Psoas muscle (tissue), 8 donors: Measurements from ENCODE around the gene BRMS1L. TPM values are rescaled to one million over a fixed set of nuclear protein-coding genes. Genes with fewer than 3 reads are reported as not detected.

Experiments
- ATAC-seq, 4 donors: fragments of 200-7000 bp; cut with Tn5 transposase; one replicate each; pipeline ENCODE4 v1.9.1; 2020; ENCODE audit warnings: moderate library complexity in 3 of 4, mild to moderate bottlenecking in 2 of 4
- DNase-seq, 2 donors: peaks; one replicate each; pipeline ENCODE4 v3.0.0-alpha.2; 2020
- H3K27ac ChIP-seq: fragments of 200-600 bp; one replicate; pipeline ENCODE4 v1.8.0; 2022
- H3K27me3 ChIP-seq, 3 donors: fragments of 200-600 bp in 1 of 3; one replicate each; pipeline versions ENCODE4 v1.6.1 to v1.8.0; 2013 to 2022; ENCODE audit warnings: low read length in 2 of 3, mild to moderate bottlenecking in 2 of 3, moderate library complexity in 1 of 3; ENCODE audit not compliant: insufficient read depth in 3 of 3
- H3K36me3 ChIP-seq, 2 donors: fragments of 200-600 bp in 1 of 2; one replicate each; pipeline versions ENCODE4 v1.6.1 to v1.8.0; 2013 to 2022; ENCODE audit warnings: low read depth in 1 of 2, mild to moderate bottlenecking in 1 of 2, moderate library complexity in 1 of 2; ENCODE audit not compliant: insufficient read depth in 1 of 2
- H3K4me1 ChIP-seq: fragments of 200-600 bp; one replicate; pipeline ENCODE4 v1.8.0; 2022
- H3K4me3 ChIP-seq: fragments of 200-600 bp; one replicate; pipeline ENCODE4 v1.8.0; 2022; ENCODE audit warnings: mild to moderate bottlenecking
- H3K9me3 ChIP-seq: fragments of 200-600 bp; one replicate; pipeline ENCODE4 v1.8.0; 2022
- WGBS, 3 donors: extraction: QIAGEN DNeasy Blood & Tissue Kit; methylation state at CpG; one replicate each; pipeline versions ENCODE4 v1.1.6 to v1.1.7; 2013; 5-methylcytosine and 5-hydroxymethylcytosine counted together
- intact Hi-C, 2 donors: fragments of 100-400 bp; cut with DNase I; formaldehyde crosslinking; loops; one replicate each; pipeline versions ENCODE4 v1.11.0 to v1.14.2; 2022
- polyA plus RNA-seq, 3 donors: library from polyadenylated mRNA; stranded (reverse); fragments of 200-250 nt; gene quantifications; one replicate each; pipeline ENCODE4 v1.2.3, GENCODE V29; 2013
- total RNA-seq, 4 donors: library from RNA; stranded (reverse); fragmentation: NEBNext Ultra II Directional in 2 of 4; extraction: Animal tissue kit (Norgen Biotek cat#: 25700) in 2 of 4; gene quantifications; one replicate each; pipeline versions ENCODE4 v1.2.1 to v1.2.4, GENCODE V29; 2021 to 2023
- TF ChIP-seq, protein P1 (sequence below): fragments of 200-600 bp; IDR thresholded peaks from one replicate; pipeline ENCODE4 v1.8.0; 2022; ENCODE audit warnings: antibody characterized with exemption
- donor health status: healthy with polysubstance abuse.
- donor health status: DM: no; HTN: no; CAD: no; lungs with moderate emphysema.
- donor health status: Bipolar disorder and iron deficiency.
- donor health status: healthy.
- donor health status: DM: yes; HTN: yes; CAD: no.
- donor health status: DM: no; HTN: no; CAD: no.
- donor health status: DM: no; HTN: no; CAD: no.
- donor health status: DM: yes; HTN: yes; CAD: no.

Gene BRMS1L
- total and polyA plus RNA-seq, 7 donors: 5.3 to 15.9 (median 9.5) TPM

DNA sequence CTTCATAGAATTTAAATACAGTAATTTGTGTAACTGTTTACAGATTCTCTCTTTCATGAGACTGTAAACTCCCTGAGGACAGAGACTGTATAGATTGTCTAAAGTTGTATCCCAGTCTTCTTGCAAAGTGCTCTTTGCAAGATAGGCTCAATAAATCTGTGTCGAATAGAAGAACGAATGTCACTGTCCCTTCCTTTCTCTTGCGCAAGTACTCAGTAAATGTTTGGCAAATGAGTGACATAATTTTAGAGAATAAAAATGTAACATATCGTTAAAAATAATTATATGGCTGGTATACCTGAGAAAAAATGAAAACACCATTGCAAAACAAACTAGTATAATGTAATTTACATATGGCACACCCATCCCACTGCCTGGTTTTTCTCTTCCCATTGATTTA, 15.2 kb upstream of the BRMS1L start:
- Histone ChIP-seq H3K27me3 (no peaks in the 10 kb centered on the region), H3K4me3 (no peak overlapping the region), H3K27ac (no peak overlapping the region), H3K36me3 (no peaks in the 10 kb centered on the region), H3K4me1 (peaks cover 17% of the 10 kb centered on the region), H3K9me3 (no peaks in the 10 kb centered on the region)
- WGBS, 3 donors: 91 to 95% (median 93%) methylated on average over 4 of the region's 4 CpGs
- TF ChIP-seq, protein P1, sequence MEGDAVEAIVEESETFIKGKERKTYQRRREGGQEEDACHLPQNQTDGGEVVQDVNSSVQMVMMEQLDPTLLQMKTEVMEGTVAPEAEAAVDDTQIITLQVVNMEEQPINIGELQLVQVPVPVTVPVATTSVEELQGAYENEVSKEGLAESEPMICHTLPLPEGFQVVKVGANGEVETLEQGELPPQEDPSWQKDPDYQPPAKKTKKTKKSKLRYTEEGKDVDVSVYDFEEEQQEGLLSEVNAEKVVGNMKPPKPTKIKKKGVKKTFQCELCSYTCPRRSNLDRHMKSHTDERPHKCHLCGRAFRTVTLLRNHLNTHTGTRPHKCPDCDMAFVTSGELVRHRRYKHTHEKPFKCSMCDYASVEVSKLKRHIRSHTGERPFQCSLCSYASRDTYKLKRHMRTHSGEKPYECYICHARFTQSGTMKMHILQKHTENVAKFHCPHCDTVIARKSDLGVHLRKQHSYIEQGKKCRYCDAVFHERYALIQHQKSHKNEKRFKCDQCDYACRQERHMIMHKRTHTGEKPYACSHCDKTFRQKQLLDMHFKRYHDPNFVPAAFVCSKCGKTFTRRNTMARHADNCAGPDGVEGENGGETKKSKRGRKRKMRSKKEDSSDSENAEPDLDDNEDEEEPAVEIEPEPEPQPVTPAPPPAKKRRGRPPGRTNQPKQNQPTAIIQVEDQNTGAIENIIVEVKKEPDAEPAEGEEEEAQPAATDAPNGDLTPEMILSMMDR: no peak
- DNase-seq (no peak), ATAC-seq (no peak)
- intact Hi-C loops: loop anchor here in 1 of 2 donors (10.0 kb wide), 1 partner anchor 46 kb away; no protein-coding TSS in a partner anchor

- TF ChIP-seq, protein P1: peak; percentile 62
- no peak overlapping the region for H3K4me3 ChIP-seq
- no peaks in the 10 kb centered on the region for H3K4me1 ChIP-seq
- no peak overlapping the region for H3K27ac ChIP-seq
- H3K9me3 ChIP-seq: no peaks in the 10 kb centered on the region
- H3K36me3 ChIP-seq: no peaks in the 10 kb centered on the region
- DNase-seq: peak in 1 of 2 donors; percentile 32
- intact Hi-C loops: loop anchor here (5.0 to 10.0 kb wide), 2 partner anchors 50 to 127 kb away; no protein-coding TSS in a partner anchor
- H3K27me3 ChIP-seq: no peaks in the 10 kb centered on the region
- peak; percentile 53 to 80 (median 71) for ATAC-seq
- 34 to 45% (median 43%) methylated on average over 3 of the region's 3 CpGs for WGBS, 3 donors
These were observed 11.7 kb upstream of the BRMS1L start for GRCh38 chr14:35814371-35815005.

DNA sequence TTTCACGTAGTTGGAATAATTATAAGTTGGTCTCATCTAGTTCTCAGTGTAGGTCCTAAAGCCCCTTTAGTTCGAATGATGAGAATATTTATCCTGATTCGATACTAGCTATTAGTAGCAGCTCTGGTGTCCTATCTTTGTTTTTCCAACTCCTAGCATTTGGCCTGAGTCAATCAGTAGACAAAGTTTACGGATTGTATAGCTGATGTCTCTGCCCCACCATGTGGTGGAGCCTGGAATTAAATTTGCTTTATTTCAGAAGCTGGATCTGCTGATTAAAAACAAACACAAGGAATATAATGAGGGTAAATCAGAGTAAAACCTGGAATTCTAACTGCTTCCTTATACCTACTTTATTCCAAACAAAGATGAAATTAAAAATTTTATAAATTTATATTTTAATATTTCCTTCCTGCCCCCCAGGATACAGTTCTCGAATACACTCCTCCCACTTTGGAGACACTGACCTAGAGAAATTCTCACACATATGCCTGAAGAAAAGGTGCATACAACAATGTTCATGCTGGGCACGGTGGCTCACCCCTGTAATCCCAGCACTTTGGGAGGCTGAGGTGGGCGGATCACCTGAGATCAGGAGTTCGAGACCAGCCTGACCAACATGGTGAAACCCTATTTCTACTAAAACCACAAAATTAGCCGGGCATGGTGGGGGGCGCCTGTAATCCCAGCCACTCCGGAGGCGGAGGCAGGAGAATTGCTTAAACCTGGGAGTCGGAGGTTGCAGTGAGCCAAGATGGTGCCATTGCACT, 7.6 kb upstream of the BRMS1L start:
- ATAC-seq (peak; percentile 61 to 86 (median 71)), DNase-seq (no peak)
- H3K4me1 ChIP-seq: no peaks in the 10 kb centered on the region
- no peak overlapping the region for H3K4me3 ChIP-seq
- intact Hi-C loops: loop anchor here (5.0 to 10.0 kb wide), 2 partner anchors 54 to 131 kb away; no protein-coding TSS in a partner anchor
- no peaks in the 10 kb centered on the region for H3K9me3 ChIP-seq
- H3K27me3 ChIP-seq: no peaks in the 10 kb centered on the region
- H3K36me3 ChIP-seq: no peaks in the 10 kb centered on the region
- TF ChIP-seq, protein P1: peak; percentile 71
- H3K27ac ChIP-seq: no peak overlapping the region
- WGBS, 3 donors: 68 to 77% (median 71%) methylated on average over 13 of the region's 13 CpGs

DNA sequence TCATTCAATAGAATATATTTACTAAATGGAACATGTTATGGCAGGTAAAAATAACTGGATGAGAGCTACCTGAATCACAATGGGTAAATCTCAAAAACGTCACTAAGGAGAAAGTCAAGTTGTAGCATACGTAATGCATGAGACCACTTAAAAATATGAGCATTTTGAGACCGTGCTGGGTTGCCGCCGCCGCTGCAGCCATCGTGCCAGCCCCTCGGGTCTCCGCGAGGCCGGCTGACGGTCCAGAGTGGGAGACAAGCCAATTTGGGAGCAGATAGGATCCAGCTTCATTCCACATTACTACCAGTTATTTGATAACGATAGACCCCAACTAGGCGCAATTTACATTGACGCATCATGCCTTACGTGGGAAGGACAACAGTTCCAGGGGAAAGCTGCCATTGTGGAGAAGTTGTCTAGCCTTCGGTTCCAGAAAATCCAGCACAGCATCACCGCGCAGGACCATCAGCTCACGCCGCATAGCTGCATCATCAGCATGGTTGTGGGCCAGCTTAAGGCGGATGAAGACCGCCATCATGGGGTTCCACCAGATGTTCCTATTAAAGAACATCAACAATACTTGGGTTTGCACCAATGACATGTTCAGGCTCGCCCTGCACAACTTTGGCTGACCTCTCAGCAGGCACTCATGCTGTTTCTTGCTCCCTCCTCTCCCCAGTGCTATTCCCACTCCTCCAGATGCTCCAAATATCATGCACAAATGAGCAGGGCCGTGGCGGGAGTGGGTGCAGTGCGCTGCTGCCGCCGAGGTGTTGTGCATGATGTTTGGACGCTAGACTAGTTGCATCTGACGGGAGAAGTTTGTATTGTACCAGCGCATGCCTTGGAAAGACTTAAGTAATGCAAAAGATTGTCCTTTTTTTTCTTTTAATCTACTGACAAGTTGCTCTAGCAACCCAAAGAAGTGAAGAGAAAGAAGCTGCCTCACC, 6.3 kb upstream of the BRMS1L start:
- DNase-seq (no peak), ATAC-seq (no peak)
- H3K4me3 ChIP-seq: no peak overlapping the region
- no peak overlapping the region for H3K27ac ChIP-seq
- no peaks in the 10 kb centered on the region for H3K36me3 ChIP-seq
- 91 to 93% (median 92%) methylated on average over 32 of the region's 32 CpGs for WGBS, 3 donors
- no peaks in the 10 kb centered on the region for H3K9me3 ChIP-seq
- no peaks in the 10 kb centered on the region for H3K27me3 ChIP-seq
- TF ChIP-seq, protein P1: no peak
- intact Hi-C loops: loop anchor here (5.0 to 10.0 kb wide), 3 partner anchors 55 to 695 kb away; partner anchors contain the start of genes PPP2R3C (in 1 of the 2) and PRORP (in 1 of the 2)
- H3K4me1 ChIP-seq: no peaks in the 10 kb centered on the region
